Activated gamma-delta T cell (primary cell): ENCODE measurements around the gene ROM1.
"Not testable (repeated sequence)": the region's sequence is repeated elsewhere in the genome, so short reads cannot be mapped to it uniquely, and the experiment has no call there.

Experiments used
- DNase-seq: peaks from one replicate; lab custom pipeline; 2025; lab: John Stamatoyannopoulos, UW
- total RNA-seq, 2 donors: gene quantifications; one replicate each; lab custom pipeline; 2026; lab: John Stamatoyannopoulos, UW

Gene ROM1, protein sequence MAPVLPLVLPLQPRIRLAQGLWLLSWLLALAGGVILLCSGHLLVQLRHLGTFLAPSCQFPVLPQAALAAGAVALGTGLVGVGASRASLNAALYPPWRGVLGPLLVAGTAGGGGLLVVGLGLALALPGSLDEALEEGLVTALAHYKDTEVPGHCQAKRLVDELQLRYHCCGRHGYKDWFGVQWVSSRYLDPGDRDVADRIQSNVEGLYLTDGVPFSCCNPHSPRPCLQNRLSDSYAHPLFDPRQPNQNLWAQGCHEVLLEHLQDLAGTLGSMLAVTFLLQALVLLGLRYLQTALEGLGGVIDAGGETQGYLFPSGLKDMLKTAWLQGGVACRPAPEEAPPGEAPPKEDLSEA
- total RNA-seq, result 3.5 to 5.1 reads per million in 2 donors

DNA sequence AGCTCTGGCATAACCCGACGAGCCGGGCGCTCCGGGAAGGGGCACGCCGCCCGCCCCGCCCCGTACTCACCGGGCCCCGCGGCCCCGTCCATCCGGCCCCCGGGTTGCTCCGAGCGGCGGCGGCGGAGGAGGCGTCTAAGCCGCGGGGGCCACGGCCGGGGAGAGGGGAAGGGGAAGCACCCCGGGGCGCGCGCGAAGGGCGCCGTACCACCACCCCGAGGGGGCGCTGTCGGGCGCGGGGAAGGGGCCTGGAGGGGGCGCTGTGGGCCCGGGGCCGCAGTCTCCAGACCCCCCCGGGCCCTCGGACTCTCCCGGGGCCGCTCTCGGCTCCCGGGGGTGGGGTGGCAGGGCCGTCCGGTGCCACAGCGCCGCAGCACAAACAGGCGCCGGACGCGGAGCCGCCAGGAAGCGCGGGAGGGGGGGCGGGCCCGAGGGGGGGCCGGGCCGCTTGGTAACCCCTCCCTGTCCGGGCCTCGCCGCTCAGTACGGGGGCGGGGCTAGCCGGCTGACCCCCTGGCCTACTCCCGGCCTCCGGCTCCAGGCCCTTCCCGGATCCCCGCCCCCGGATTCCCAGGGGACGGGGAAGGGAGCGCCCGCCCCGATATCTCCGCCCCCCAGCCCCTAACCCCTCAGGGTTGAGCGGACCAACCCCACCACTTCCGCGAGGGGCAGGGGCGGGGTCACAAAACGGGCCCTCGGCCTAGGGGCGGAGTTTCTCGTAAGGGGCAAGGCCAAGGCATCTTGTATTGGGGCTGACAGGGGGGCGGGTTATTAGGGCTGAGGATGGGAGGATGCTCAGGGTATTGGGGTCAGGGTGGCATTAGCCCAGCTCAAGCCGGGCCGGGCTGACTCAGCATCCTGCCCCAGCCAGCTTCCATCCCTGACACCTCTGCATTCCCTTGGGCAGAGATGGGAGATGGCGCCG, at the start of gene ROM1, which contains the start of gene EML3:
Gene ROM1, plus strand, starts transcription at position 892 of the 925 bp plus-strand sequence. Its CDS starts 25 bp downstream, at position 917.
Gene EML3, minus strand, starts transcription at position 410 of the 925 bp plus-strand sequence. Its CDS starts 318 bp downstream, at position 92.
- DNase-seq, result peak; percentile 75

DNA sequence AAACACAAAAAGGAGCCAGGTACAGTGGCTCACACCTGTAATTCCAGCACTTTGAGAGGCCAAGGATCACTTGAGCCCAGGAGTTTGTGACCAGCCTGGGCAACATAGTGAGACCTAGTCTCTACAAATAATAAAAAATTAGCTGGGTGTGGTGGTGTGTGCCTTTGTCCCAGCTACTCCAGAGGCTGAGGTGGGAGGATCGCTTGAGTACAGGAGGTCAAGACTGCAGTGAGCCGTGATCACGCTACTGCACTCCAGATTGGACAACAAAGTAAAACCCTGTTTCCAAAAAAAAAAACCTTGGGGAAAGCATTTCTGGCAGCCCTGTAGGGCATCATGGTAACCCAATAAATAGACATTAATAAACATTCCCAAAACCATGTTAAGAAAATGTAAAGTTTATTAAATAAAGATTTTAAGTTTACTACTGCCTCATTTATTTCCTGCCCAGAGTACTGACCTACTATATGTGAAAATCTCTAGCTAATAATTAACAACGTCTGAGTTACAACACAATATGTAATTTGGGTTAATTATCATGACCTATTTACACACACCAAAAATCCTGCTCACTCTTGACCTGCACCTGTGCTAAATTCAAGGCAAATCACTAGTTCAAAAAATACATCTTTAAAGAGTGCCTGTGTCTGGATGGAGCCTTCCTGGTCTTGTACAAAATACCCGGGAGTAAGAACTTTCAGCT, 47.8 kb upstream of the ROM1 start:
- no peak for DNase-seq

DNA sequence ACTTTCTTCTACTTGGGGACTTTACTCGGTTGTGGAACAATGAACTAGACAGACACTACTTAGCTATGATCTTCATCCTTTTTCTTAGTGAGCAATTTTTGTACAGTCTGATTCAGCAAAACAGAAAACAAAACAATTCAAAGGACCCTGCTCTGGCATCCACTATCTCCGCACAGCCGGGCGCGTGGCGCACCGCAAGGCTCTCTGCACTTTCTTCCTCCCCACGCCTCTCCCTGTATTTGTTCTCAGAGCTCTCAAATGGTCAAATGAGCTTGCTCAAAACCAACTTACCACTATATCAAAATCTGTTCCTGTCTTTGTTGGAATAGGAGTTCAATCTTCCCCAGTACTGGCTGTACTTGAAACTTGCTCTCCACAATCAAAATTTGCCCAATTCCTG, 46.8 kb upstream of the ROM1 start:
- DNase-seq, result no peak

DNA sequence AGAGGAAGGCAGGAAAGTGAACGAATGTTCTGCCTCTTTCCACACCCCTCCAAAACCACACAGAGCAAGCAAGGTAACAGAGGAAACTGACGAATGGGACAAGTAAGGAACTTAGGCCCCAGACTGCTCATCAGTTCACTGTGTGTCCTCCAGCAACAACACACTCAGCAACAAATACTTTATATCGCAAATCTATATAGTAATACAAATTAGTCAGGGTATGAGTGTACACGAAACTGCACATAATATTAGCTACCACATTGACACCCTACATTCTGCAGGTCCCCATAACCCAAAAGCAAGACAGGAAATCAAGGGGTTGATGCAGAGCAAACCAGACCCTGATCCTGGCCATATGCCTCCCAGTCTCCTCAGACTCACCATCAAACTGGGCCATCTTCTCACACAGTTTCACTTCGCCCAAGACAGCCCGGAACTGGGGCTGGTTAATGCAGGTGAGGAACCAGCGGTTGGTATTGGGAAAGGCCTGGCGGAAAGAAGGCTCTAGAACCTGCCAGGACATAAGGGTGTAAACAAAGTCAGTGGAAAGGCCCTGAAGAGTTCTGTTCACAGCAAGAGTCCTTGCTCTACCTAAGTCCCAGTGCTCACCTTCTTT, 45.9 kb upstream of the ROM1 start:
- DNase-seq, result no peak

DNA sequence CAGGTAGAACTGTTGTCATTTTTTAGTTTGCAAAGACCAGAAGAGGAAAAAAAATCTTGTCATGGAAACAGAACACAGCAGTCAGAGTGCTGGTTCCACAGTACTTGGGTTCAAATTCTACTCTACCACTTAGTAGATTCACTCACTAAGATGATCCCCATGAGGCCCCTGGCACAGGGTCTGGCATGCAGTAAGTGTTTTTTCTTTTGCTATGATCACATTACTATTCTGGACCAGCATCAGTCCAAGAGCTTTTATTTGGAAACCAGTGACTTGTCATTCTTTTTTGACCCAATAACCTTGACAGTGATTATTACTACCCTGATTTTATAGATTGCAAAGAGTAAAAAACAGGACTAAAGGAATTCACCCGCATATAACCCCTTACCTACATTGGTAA, 43.4 kb upstream of the ROM1 start:
- no peak for DNase-seq

DNA sequence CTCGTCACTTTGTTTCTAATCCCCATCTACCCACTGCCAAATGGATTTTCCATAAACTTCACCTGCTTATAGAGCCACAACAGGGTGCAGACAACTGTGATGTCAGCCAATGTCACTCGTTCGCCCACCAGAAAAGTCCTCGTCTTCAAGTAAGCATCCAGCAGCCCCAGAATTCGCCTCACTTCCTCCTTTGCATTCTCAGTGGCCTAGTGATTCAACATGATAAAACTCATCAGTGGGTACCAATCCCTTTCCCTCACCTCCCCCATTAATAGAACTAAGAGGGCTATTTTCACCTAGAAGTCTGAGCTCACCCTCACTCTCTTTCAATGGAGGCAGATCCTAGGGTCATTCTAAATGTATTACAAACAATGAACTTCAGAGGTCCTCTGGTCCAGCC, 42.2 kb upstream of the ROM1 start:
- not testable (repeated sequence) for DNase-seq

DNA sequence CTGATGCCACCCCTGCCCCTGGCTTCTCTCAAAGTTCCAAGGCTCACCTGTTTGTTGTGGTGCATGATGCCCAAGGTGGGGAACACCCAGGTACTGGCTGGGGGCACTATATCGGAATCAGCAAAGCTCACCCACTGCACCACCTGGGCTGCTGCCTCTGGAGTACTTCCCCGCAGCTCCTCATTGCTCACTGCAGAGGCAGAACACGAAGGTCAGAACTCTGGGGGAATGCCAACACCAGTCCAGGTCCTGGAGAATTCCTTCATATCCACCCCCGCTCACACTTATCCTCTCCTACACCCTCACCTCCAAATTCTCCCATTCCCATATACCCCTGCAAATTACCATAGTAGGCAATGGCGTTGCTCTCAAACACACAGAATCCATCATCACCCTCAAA, 41.6 kb upstream of the ROM1 start:
- not testable (repeated sequence) for DNase-seq

DNA sequence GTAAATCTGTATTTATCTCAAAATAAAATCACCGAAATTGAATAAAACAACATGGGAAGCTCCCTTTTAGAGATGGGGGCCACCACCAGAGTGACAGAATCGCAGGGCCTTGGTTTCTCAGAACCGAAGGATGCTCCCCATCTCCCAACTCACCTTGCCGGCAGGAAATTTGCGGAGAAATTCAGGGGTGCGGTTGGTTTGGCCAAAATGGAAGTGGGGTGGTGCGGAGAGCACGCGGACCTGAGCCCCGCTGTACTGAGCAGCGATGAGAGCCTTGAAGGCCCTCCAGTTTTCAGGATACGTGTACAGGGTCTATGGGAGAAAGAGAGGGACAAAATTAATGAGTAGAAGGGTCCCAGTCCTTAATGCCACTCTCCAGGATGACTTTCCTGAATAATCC, 40.6 kb upstream of the ROM1 start:
- no peak for DNase-seq

DNA sequence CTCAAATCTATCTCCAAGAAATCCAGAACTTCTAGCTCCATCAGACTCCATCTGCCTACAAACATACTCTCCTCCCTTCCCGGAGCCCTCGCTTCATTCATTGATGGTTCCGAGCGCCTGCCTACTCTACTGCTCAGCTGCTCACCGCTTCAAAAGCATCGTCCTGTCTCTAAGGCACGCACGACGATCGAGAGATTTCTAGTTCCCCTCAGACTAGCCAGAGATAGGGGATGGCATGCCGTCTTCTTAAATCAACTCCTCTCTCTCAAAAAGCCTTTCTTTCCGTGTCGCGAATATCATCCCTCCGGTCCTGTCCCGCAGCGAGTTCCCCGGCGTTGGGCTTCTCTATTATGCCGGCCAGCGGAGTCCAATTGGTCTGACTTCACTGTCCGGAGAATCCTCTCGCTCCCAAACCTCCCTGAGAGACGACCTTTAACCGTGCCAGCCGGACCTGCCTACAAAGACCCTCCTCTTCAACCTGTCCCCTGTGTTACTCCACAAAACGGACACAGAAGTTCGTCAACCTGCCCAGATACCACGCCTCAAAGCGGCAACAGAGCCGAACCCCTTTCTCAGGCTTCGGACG, 40.0 kb upstream of the ROM1 start:
- no peak for DNase-seq

DNA sequence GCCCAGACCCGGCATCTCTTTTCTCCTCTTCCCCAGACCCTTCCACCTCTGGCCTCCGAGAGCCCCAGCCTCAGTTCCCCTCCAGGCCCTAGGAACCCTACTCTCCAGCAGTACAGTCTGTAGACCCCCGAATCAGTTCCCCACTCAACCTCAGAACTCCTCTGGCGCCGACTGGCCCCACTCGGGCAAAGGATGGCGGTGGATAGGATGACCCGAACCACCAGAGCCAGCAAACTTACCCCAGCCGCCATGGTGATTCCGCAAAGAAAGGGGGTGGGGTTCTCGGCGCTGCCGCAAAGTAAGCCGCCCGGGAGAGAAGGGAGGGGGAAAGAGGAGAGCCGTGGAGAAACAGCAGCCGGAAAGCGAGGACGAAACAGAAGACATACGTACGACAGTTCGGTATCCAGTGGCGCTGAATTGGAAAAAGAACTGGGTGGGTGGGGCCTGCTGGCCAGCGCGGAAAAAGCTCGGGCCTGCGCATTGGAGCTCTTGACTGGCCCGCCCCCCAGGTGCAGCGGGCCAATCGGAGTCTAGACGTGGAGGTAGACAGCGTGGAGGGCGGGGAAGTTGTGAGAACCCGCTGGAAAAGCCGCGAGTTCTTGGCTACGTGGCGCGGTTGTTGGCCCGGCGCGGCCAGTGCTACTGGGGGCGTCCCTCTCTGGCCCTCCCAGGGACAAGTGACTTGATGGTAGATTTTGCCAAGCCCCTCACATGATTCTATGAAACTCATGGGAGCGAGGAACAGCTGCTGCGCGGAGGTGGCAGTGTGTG, 39.3 kb upstream of the ROM1 start, which contains the start of gene EEF1G:
Gene EEF1G, minus strand, starts transcription at position 300 of the 771 bp plus-strand sequence. Its CDS starts 49 bp downstream, at position 251.
- peak; percentile 88 for DNase-seq

DNA sequence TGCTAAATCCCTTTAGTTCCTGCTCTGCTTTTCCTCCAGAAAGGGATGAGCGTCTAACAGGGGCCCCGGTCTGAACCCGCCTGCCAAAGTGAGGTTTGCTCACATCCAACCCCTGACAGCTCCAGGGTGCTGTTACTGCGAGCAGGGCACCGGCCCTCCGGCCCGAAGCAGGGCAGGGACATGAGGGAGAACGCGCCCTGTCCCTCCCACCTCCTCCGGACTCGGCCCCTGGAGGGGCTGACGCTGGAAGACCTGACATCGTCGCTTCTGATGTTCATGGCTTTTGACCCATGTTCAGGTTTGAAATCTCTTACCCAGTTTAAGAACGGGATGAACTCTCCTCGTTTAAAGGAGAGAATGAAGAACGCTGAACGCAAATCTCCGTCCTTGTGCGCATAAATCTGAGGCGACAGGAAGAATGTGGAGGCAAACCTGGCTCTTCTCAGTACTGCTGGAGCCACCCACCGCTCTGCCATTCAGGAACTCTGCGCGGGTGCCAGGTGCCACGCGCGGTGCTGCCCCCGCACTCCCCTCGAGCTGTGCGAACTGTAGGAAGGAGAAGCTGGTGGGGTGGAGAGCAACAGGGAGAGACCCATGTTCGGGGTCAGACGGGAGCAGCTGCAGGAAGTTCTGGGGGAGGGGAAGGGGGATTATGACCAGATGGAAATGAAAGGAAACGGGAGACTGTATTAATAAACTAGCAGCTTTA, 38.5 kb upstream of the ROM1 start:
- DNase-seq, result no peak

DNA sequence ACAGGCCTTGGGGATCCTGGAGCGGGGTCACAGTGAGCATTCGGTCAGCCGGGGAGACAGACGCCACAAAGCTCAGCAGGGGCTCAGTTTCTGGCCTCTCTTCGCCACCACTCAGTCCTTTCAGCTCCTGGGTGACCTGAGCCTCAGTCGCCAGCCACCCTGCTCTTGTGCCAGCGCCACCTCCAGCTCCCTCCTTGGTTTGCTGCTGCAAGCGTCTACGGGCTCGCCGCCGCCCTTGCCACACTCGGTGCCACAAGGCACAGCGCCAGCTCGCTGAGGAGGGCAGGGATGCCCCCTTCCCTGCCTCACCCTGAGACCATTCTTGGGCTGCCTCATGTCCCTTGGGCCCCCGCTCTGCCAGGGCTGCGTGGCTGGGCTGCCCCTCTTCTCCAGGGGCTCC, 37.9 kb upstream of the ROM1 start:
- no peak for DNase-seq

DNA sequence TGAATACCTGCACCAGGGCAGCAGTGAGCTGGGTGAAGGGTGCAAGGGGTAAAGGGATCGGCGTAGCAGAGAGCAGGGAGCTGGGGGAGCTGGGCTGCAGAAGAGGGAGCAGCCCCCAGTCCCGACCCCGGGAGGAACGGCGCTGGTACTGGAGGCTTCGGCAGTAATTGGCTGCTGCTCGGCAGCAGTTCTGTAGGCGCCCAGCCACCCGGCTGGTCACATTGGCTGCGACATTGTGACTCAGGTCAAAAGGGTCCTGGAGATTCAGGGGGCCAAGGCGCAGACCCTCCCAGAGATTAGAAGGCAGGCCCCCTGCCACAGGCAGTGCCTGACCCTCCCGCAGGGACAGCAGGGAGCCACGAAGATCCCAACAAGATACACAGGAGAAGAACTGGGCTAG, 37.2 kb upstream of the ROM1 start:
- DNase-seq, result no peak

DNA sequence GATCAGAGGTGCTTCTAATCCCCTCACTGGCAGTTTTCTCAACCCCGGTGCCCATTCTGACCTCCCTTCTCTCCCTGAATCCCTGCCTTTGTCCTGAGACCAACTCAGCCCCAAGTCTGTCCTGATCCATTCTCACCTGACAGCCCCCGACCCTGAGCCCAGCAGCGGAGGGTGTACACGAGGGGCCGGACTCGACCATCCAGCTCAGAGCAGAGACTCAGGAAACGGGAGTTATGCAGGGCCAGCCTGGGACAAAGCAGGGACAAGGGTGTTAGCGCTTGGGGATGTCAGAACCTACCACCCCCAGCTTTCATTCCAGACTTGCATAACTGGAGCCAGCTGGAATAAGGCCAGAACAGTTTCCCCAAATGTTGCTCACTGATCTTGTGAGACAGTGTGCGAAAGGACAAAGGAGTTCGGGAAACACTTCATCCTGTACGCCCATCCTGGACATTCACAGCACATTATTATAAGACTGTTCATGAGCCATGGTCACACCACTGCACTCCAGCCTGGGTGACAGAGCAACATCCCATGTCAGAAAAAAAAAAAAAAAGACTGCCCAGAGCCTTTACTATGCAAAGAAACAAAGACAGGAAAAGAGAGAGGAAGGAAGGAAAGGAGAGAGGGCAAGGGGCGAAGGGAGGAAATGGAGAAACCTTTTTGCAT, 35.9 kb upstream of the ROM1 start:
- no peak for DNase-seq

DNA sequence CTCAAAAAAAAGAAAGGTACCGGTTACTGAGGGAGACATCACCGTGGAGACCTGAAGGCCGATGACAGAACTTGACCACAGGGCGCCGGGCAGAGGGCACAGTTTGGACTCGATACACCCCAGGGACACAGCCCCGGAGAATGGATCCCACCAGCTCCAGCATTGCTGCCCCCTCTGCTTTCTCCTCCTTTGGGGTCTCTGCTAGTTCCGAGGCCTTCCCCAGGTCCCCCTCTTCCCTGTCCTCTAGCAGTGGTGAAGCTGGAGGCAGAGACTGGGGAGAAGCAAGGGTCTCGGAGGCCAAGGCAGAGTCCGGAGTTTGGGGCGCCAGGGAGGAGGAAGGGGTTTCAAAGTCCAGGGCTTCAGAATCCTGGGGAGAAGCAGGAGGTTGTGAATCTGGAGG, 34.5 kb upstream of the ROM1 start:
- DNase-seq, result no peak

DNA sequence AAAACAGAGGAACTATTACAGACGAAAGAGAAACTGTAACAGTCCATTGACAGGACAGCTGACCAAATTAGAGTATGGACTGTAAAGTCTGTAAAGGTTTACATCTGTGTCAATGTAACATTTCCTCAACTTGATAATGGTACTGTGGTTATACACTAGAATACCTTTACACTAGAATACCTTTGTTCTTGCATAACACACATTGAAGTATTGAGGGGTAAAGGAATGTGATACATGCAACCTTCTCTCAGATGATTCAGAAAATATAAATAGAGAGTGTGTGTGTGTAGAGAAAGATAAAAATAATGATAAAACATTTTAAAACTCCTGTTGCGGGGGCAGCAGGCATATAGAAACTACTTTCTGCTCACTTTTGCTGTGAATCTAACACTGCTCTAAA, 33.8 kb upstream of the ROM1 start:
- DNase-seq, result no peak

DNA sequence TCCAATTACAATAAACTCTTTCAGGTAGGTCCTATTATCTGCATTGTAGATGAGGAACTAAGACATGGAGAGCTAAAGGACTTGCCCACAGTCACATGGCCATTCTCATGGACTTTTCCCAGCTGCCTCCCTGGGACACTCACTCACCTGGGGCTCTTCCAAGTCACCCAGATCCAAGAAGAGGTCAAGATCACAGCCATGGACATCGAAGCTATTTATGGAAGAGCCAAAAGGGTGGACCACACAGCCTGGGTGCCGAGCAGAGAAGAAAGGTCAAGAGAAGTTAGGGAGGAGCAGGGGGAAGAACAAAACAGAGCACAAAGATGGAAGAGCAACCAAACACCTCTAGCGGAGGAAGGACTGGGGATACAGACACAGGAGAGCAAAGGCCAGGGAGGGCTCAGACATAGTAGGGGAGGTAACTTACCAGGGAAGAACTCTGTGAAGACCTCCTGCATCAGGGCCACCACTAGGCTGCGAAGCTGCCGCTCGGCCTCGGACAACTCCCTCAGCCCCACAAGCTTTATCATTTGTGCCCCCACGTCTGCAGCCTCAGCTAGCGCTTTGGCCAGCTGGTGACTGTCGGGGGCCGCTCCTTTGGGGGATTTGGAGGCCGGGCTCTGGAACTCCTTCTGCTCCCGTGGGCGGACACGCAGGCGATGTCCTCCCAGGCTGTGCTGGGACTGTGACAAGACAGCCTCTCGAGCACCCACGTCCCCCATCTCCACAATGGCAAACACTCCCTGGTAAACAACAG, 31.9 kb upstream of the ROM1 start:
- DNase-seq, result no peak

DNA sequence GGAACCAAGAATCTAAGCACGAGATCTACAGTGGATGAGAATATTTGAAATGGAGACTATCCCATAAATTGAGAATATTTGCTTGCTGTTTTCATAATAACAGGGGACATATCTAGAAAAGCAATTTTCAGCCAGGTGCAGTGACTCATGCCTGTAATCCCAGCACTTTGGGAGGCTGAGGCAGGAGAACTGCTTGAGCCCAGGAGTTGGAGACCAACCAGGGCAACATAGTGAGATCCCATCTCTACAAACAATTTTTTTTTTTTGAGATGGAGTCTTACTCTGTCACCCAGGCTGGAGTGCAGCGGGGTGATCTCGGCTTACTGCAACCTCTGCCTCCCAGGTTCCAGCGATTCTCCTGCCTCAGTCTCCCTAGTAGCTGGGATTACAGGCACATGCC, 31.3 kb upstream of the ROM1 start:
- not testable (repeated sequence) for DNase-seq
